ENCODE results near the gene PTAR1.

Gene PTAR1

GRCh38 chr9:69696802-69697201 is 63.0 kb downstream of the PTAR1 start:
- peaks cover 13% of the 10 kb centered on the region for H3K9me3 ChIP-seq (ENCODE audit: severe bottlenecking)
- H3K4me1 ChIP-seq (ENCODE audit: insufficient read depth, poor library complexity, severe bottlenecking): no peaks in the 10 kb centered on the region
- DNase-seq (ENCODE audit: low spot score): no peak
- no peaks in the 10 kb centered on the region for H3K27me3 ChIP-seq (ENCODE audit: insufficient read depth, poor library complexity, severe bottlenecking)
- no peak overlapping the region for H3K4me3 ChIP-seq (ENCODE audit: severe bottlenecking)
- no peaks in the 10 kb centered on the region for H3K36me3 ChIP-seq (ENCODE audit: low read depth)
- no peak overlapping the region for H3K27ac ChIP-seq (ENCODE audit: poor library complexity, severe bottlenecking)
- no peak for ATAC-seq (ENCODE audit: low read depth)
- no peak for TF ChIP-seq CTCF (IDR thresholded peaks at IDR 0.05; ENCODE audit: poor library complexity, severe bottlenecking)

- no peak for ATAC-seq (ENCODE audit: low read depth)
- Histone ChIP-seq H3K27me3 (ENCODE audit: insufficient read depth, poor library complexity, severe bottlenecking) (no peaks in the 10 kb centered on the region), H3K9me3 (ENCODE audit: severe bottlenecking) (no peaks in the 10 kb centered on the region), H3K4me3 (ENCODE audit: severe bottlenecking) (no peak overlapping the region), H3K27ac (ENCODE audit: poor library complexity, severe bottlenecking) (no peak overlapping the region), H3K4me1 (ENCODE audit: insufficient read depth, poor library complexity, severe bottlenecking) (no peaks in the 10 kb centered on the region), H3K36me3 (ENCODE audit: low read depth) (no peaks in the 10 kb centered on the region)
- DNase-seq (ENCODE audit: low spot score): no peak
- TF ChIP-seq CTCF (IDR thresholded peaks at IDR 0.05; ENCODE audit: poor library complexity, severe bottlenecking): no peak
Measured at GRCh38 chr9:69689991-69690538, 69.7 kb downstream of the PTAR1 start.

- no peaks in the 10 kb centered on the region for H3K4me1 ChIP-seq (ENCODE audit: insufficient read depth, poor library complexity, severe bottlenecking)
- no peak overlapping the region for H3K27ac ChIP-seq (ENCODE audit: poor library complexity, severe bottlenecking)
- no peak overlapping the region for H3K4me3 ChIP-seq (ENCODE audit: severe bottlenecking)
- no peak for TF ChIP-seq CTCF (IDR thresholded peaks at IDR 0.05; ENCODE audit: poor library complexity, severe bottlenecking)
- DNase-seq (ENCODE audit: low spot score) (no peak), ATAC-seq (ENCODE audit: low read depth) (no peak)
- no peaks in the 10 kb centered on the region for H3K9me3 ChIP-seq (ENCODE audit: severe bottlenecking)
- H3K36me3 ChIP-seq (ENCODE audit: low read depth): no peaks in the 10 kb centered on the region
- H3K27me3 ChIP-seq (ENCODE audit: insufficient read depth, poor library complexity, severe bottlenecking): no peaks in the 10 kb centered on the region
Measured at GRCh38 chr9:69683927-69684326, 75.9 kb downstream of the PTAR1 start.

GRCh38 chr9:69678843-69679538 is 80.8 kb downstream of the PTAR1 start:
- Histone ChIP-seq H3K27me3 (ENCODE audit: insufficient read depth, poor library complexity, severe bottlenecking) (no peaks in the 10 kb centered on the region), H3K36me3 (ENCODE audit: low read depth) (no peaks in the 10 kb centered on the region), H3K4me1 (ENCODE audit: insufficient read depth, poor library complexity, severe bottlenecking) (peaks cover 19% of the 10 kb centered on the region), H3K27ac (ENCODE audit: poor library complexity, severe bottlenecking) (no peak overlapping the region), H3K9me3 (ENCODE audit: severe bottlenecking) (no peaks in the 10 kb centered on the region), H3K4me3 (ENCODE audit: severe bottlenecking) (no peak overlapping the region)
- ATAC-seq (ENCODE audit: low read depth) (no peak), DNase-seq (ENCODE audit: low spot score) (no peak)
- TF ChIP-seq CTCF (IDR thresholded peaks at IDR 0.05; ENCODE audit: poor library complexity, severe bottlenecking): no peak

GRCh38 chr9:69677931-69678330 is 81.9 kb downstream of the PTAR1 start:
- no peak for DNase-seq (ENCODE audit: low spot score)
- Histone ChIP-seq H3K27ac (ENCODE audit: poor library complexity, severe bottlenecking) (no peak overlapping the region), H3K27me3 (ENCODE audit: insufficient read depth, poor library complexity, severe bottlenecking) (no peaks in the 10 kb centered on the region), H3K9me3 (ENCODE audit: severe bottlenecking) (no peaks in the 10 kb centered on the region), H3K4me1 (ENCODE audit: insufficient read depth, poor library complexity, severe bottlenecking) (peaks cover 22% of the 10 kb centered on the region), H3K4me3 (ENCODE audit: severe bottlenecking) (no peak overlapping the region), H3K36me3 (ENCODE audit: low read depth) (no peaks in the 10 kb centered on the region)
- ATAC-seq (ENCODE audit: low read depth): no peak
- no peak for TF ChIP-seq CTCF (IDR thresholded peaks at IDR 0.05; ENCODE audit: poor library complexity, severe bottlenecking)
